HAP-1 (cell line): ENCODE results near the gene OR52A5.

Experiments
- DNase-seq, 2 experiments: peaks; one replicate each; pipeline ENCODE4 v3.0.0-alpha.2; 2016 to 2020; ENCODE audit warnings: low spot score in 2 of 2
- H3K27me3 ChIP-seq: fragments of 250-450 bp; sonication (Bioruptor Pico); 2 replicates; pipeline ENCODE4 v1.5.1; 2020; ENCODE audit warnings: low read depth, mild to moderate bottlenecking, moderate library complexity
- H3K36me3 ChIP-seq: fragments of 250-450 bp; sonication (Bioruptor Pico); replicated peaks from 2 replicates; pipeline ENCODE4 v1.5.1; 2020; ENCODE audit warnings: mild to moderate bottlenecking
- H3K4me1 ChIP-seq: fragments of 250-450 bp; sonication (Bioruptor Pico); 2 replicates; pipeline ENCODE4 v1.5.1; 2020; ENCODE audit warnings: mild to moderate bottlenecking
- H3K4me3 ChIP-seq: fragments of 250-450 bp; sonication (Bioruptor Pico); 2 replicates; pipeline ENCODE4 v1.5.1; 2020; ENCODE audit warnings: mild to moderate bottlenecking, moderate library complexity
- H3K9me3 ChIP-seq: fragments of 250-450 bp; sonication (Bioruptor Pico); 2 replicates; pipeline ENCODE4 v1.5.1; 2020; ENCODE audit warnings: mild to moderate bottlenecking, moderate library complexity
- in situ Hi-C: fragments of 300-500 bp; cut with MboI; formaldehyde crosslinking; loops from 3 replicates; pipeline ENCODE4 v1.14.3; 2020; ENCODE audit warnings: low sequenced_read_pairs, inconsistent platforms, mixed read lengths

The OR52A5 gene

DNA sequence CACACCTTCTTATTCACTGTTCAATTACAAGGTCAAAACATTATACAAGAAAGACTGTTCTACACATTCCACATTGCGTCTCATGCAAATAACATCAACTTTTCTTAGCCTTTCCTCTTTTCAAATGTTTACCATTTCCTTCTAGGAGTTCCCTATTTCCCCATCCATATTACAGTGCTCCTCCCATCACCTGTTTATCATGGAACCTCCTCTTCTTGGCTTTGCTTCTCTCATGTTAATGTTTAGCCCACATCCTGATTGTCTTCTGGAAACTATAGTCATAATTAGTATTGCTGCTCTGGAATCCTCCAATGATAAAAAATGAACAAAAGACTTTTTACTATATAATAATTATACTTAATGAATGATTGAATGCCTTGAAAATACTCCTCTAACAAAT lies 47.5 kb downstream of the OR52A5 start:
- in situ Hi-C loops = no loop called here
- H3K36me3 ChIP-seq = no peaks in the 10 kb centered on the region
- no peak overlapping the region for H3K4me3 ChIP-seq
- H3K27me3 ChIP-seq = no peaks in the 10 kb centered on the region
- H3K4me1 ChIP-seq = no peaks in the 10 kb centered on the region
- no peaks in the 10 kb centered on the region for H3K9me3 ChIP-seq
- DNase-seq = no peak

DNA sequence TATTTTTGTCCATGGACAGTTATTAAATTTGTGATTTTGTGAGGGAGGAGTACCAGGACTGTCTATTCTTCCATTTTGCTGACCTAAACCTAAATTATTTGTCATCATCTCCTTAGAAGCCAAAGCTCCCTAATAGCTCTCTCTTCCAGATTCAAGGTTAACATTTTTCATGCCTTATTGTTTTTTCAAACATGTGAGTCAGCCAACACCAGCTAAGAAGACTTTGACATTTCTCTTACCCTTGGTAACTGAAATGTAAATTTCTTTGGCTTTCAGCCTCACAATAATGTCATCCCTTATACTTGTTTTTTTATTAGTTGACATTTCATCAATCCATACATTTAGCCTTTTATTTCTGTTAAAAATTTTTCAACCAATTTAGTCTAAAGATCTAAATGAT lies 49.6 kb downstream of the OR52A5 start:
- Histone ChIP-seq H3K4me1 (no peaks in the 10 kb centered on the region), H3K4me3 (no peak overlapping the region), H3K9me3 (no peaks in the 10 kb centered on the region), H3K36me3 (no peaks in the 10 kb centered on the region), H3K27me3 (no peaks in the 10 kb centered on the region)
- in situ Hi-C loops = no loop called here
- DNase-seq = no peak

DNA sequence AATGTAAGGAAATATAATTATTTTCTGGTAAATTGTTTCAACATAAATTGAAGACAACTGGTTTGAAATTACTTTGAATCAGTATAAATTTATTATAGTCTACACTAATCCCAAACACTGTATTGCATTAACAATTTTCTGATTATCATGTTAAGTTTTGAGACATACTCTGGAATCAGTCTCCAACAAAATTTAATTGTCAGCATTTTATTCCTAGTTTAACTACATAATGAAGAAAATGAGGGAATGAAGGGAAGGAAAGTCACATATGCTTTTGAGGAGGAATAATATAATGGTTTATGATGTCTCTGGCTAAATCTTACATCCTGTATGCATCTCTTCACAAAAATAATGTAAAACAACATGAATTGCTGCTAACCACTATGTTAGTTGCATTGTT lies 54.6 kb downstream of the OR52A5 start:
- H3K4me1 ChIP-seq = no peaks in the 10 kb centered on the region
- DNase-seq = no peak
- no peaks in the 10 kb centered on the region for H3K27me3 ChIP-seq
- no peaks in the 10 kb centered on the region for H3K36me3 ChIP-seq
- H3K4me3 ChIP-seq = no peak overlapping the region
- no peaks in the 10 kb centered on the region for H3K9me3 ChIP-seq
- in situ Hi-C loops = no loop called here

DNA sequence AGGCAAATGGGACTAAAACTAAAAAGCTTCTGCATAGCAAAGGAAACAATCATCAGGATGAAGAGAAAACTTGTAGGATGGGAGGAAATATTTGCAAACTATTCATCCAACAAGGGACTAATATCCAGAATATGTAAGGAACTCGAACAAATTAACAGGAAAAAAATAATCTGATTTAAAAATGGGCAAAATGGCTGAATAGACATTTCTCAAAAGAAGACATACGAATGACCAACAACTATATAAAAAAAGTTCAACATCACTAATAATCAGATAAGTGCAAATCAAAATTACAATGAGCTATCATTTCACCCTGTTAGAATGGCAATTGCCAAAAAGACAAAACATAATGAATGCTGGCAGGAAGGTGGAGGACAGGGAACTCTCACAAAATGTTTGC lies 56.8 kb downstream of the OR52A5 start:
- Histone ChIP-seq H3K4me3 (no peak overlapping the region), H3K36me3 (no peaks in the 10 kb centered on the region), H3K4me1 (no peaks in the 10 kb centered on the region), H3K27me3 (no peaks in the 10 kb centered on the region), H3K9me3 (no peaks in the 10 kb centered on the region)
- in situ Hi-C loops = no loop called here
- no peak for DNase-seq
